ENCODE data around the gene CRNKL1. TPM values are rescaled to one million over a fixed set of nuclear protein-coding genes. Genes with fewer than 3 reads are reported as not detected.

CRNKL1 gene
- total RNA-seq, 2 experiments from 2014 or later = 23.2 to 25.1 TPM

DNA sequence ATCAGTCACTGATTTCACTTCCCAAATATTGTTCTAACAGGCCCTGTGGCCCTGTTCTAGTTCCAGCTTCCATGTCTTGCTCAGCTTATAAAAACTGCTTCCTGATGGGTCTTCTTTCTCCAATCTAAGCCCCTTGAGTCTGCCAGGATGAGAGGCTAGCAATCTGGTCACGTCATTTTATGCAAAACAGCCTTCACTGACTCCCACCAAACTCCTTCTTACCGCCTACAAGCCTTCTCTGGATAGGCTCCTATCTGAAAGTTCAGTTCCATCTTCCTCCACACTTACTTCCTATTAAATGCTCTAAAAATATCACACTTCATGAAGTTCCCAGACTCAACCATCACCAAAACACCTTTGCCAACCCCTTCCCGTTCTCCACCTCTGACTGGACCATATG is 15.5 kb downstream of the CRNKL1 start:
- Mint-ChIP-seq H3K27ac (peak overlapping the region; percentile 18), H3K4me3 (no peak overlapping the region), H3K9me3 (no peaks in the 10 kb centered on the region), H3K36me3 (peaks cover 22% of the 10 kb centered on the region), H3K27me3 (no peaks in the 10 kb centered on the region), H3K4me1 (no peaks in the 10 kb centered on the region)
- POLR2A ChIA-PET = no interaction called here
- DNase-seq = no peak
- no peak for ATAC-seq (ENCODE audit: low read depth)

DNA sequence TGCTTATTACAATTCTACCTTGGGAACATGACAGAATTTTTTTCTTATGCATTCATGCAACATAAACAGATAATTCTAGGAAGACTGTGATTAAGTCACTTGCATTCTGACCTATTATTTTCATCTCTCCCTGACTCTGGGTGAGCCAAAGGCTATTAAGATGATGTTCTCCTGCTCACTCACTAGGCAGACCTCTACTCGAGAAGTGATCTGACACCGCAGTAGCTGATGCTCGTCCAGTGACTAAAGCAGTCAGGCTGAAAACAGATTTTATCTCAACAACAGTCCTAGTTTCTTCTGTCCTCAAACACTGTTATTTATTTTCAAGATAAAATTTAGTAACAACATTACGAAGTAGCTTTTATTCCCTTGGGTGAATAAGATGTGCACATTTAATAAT is 17.8 kb downstream of the CRNKL1 start:
- Mint-ChIP-seq H3K27ac (no peak overlapping the region), H3K4me1 (peaks cover 5% of the 10 kb centered on the region), H3K4me3 (no peak overlapping the region), H3K36me3 (peaks cover 29% of the 10 kb centered on the region), H3K9me3 (no peaks in the 10 kb centered on the region), H3K27me3 (no peaks in the 10 kb centered on the region)
- ATAC-seq (ENCODE audit: low read depth) = no peak
- POLR2A ChIA-PET = no interaction called here
- no peak for DNase-seq

DNA sequence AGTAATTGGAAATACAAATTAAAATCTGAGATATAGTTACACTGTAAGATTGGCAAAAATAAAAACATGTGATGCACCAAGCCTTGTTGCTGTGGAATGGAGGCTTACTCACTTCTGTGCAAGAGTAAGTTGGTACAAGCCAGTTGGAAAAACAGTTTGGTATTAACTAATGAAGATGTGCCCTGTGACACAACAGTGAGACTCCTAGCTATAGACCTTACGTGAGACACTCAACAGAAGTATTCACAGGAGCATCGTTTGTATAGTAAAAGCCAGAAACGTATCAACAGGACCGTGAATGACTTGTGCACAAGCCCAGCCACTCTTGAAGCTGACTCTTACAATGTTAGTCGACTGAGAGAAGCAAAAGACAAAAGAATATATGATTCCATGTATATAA is 20.5 kb downstream of the CRNKL1 start:
- POLR2A ChIA-PET = interaction anchor here (1.4 kb wide), 1 partner anchor 11 kb away, joined by 3 read pairs; no protein-coding TSS in a partner anchor
- H3K9me3 Mint-ChIP-seq = no peaks in the 10 kb centered on the region
- peaks cover 5% of the 10 kb centered on the region for H3K4me1 Mint-ChIP-seq
- DNase-seq (no peak), ATAC-seq (ENCODE audit: low read depth) (no peak)
- no peak overlapping the region for H3K4me3 Mint-ChIP-seq
- H3K27ac Mint-ChIP-seq = no peak overlapping the region
- peaks cover 26% of the 10 kb centered on the region for H3K36me3 Mint-ChIP-seq
- H3K27me3 Mint-ChIP-seq = no peaks in the 10 kb centered on the region

DNA sequence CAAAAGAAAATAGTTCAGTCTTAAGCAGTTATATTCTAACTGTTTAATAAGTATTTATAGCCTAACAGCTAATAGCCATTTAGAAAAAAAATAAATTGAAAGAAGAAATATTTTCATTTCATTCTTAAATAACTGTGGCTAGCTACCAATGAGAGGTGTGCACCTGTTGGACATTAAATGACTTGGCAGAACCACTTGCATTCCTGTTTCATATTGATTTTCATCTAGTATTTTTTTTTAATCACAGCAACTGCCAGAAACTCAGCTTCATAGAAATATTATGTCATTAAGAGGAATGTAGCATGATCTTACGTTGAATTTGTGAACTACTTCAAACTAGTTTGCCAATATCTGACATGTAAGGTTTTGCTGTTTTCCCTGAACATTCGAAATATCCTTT is 25.0 kb downstream of the CRNKL1 start:
- POLR2A ChIA-PET = interaction anchor here (0.7 to 1.5 kb wide), 2 partner anchors 13 to 25 kb away, joined by 3 read pairs; partner anchors contain the start of genes CFAP61 and CRNKL1
- H3K4me1 Mint-ChIP-seq = peaks cover 20% of the 10 kb centered on the region
- H3K27me3 Mint-ChIP-seq = no peaks in the 10 kb centered on the region
- H3K27ac Mint-ChIP-seq = no peak overlapping the region
- H3K9me3 Mint-ChIP-seq = no peaks in the 10 kb centered on the region
- no peak overlapping the region for H3K4me3 Mint-ChIP-seq
- ATAC-seq (ENCODE audit: low read depth) = no peak
- DNase-seq = no peak
- peaks cover 18% of the 10 kb centered on the region for H3K36me3 Mint-ChIP-seq

DNA sequence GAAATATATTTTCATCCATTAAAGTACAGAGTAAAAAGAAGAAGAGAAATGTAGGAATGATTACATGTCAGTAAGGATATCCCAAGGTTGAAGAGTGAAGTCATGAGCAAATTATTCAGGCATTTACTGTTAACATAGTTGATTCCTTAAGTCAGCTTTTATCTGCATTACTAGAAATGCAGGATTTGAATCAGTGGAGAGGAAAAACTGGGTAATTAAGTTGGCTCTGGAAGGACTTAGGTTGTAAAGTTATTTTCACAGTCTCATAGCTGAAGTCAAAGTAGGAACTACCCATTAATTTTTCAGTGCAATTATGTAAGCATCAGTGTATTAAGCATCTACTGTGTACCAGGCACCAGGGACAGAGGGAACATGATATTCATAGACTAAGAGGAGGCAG is 27.3 kb downstream of the CRNKL1 start:
- peaks cover 10% of the 10 kb centered on the region for H3K36me3 Mint-ChIP-seq
- POLR2A ChIA-PET = interaction anchor here (1.0 kb wide), 1 partner anchor 26 kb away, joined by 4 read pairs; no protein-coding TSS in a partner anchor

DNA sequence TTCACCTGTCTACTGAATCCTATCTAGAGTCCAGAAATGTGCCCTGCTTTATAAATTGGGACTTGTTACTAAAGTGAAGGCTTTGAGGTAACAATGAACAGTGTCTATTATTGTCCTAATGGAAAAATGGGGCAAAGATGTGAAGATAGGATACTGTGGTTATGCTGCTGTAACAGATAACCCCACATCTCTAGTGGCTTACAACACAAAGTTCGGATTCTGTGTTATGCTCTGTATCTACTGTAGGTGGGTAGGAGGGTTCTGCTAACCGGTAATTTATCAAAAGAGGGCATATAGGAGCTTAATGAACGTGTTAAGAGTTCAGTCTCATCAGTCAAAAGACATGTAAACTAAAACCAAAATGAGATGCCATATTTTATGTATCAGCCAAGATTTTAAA is 28.9 kb downstream of the CRNKL1 start:
- Mint-ChIP-seq H3K4me3 (no peak overlapping the region), H3K9me3 (no peaks in the 10 kb centered on the region), H3K36me3 (peaks cover 11% of the 10 kb centered on the region), H3K4me1 (peaks cover 45% of the 10 kb centered on the region), H3K27me3 (no peaks in the 10 kb centered on the region), H3K27ac (no peak overlapping the region)
- DNase-seq (no peak), ATAC-seq (ENCODE audit: low read depth) (no peak)
- POLR2A ChIA-PET = no interaction called here

More for the DNA sequence above, 27.3 kb downstream of the CRNKL1 start:
- no peaks in the 10 kb centered on the region for H3K9me3 Mint-ChIP-seq
- H3K4me1 Mint-ChIP-seq = peaks cover 35% of the 10 kb centered on the region
- ATAC-seq (ENCODE audit: low read depth) (no peak), DNase-seq (no peak)
- no peak overlapping the region for H3K27ac Mint-ChIP-seq
- H3K27me3 Mint-ChIP-seq = no peaks in the 10 kb centered on the region
- H3K4me3 Mint-ChIP-seq = no peak overlapping the region

DNA sequence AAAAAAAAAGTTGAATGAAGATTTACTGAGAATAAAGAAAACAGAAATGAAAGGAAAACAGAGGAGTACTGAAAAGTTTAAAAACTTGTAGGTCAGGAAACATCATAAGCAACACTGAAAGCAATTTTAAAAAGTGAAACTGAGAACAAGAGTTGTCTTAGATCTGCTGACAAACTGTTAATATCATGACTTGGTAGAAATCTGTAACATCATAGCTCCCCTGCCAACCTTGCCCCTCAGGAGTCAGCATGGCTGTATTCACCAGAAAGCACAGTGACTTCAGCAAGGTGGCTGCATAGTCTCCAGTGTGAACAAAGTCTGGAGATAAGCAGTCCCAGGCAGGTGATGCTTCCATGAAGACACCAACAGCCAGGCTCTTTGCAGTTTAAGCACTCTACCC is 29.8 kb downstream of the CRNKL1 start:
- POLR2A ChIA-PET = no interaction called here
- Mint-ChIP-seq H3K27me3 (no peaks in the 10 kb centered on the region), H3K36me3 (peaks cover 11% of the 10 kb centered on the region), H3K9me3 (no peaks in the 10 kb centered on the region), H3K27ac (peak overlapping the region; percentile 72), H3K4me3 (peak overlapping the region; percentile 43), H3K4me1 (peaks cover 51% of the 10 kb centered on the region)
- peak; percentile 25 for ATAC-seq (ENCODE audit: low read depth)
- DNase-seq = no peak

DNA sequence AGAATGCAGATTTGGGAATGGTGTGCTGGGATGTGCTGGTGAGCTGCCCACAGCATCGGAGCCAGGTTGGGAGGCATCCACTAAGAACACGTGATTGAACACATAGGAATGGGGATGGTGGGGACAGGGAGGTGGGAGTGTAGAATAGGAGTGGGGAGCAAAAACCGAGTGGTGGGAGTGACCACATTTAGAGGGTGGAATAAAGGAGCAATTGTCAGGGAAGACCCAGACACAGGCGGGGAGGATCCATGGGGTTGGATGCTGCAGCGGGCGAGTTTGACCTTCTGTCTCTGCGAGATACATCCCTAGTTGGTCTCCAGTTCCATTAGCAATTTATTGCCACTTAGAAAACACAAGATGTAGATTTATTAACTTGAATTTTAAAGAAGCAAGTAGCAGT is 30.4 kb downstream of the CRNKL1 start:
- POLR2A ChIA-PET = no interaction called here
- Mint-ChIP-seq H3K4me3 (peak overlapping the region; percentile 40), H3K9me3 (no peaks in the 10 kb centered on the region), H3K4me1 (peaks cover 52% of the 10 kb centered on the region), H3K36me3 (peaks cover 11% of the 10 kb centered on the region), H3K27ac (peak overlapping the region; percentile 81), H3K27me3 (no peaks in the 10 kb centered on the region)
- ATAC-seq (ENCODE audit: low read depth) (no peak), DNase-seq (no peak)

DNA sequence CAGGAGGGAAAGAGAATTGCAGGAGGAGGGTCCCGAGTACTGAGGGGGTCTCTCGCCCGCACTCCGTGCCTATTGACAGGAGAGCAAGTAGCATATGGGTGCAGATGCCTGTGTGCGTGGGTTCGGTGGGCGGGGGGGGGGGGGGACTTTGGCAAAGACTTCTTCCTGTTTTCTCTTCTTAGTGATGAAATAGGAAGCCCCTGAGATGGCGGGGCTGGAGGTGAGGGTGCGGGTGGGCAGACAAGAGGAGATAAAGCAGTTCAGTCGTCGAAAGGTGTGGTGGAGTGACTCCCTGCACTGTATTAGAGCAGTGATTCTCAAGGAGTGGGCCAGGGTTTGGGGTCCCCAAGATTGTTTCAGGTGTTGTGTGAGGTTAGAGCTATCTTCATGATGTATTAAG is 31.4 kb downstream of the CRNKL1 start:
- POLR2A ChIA-PET = interaction anchor here (1.4 kb wide), 1 partner anchor 10 kb away, joined by 3 read pairs; no protein-coding TSS in a partner anchor
- Mint-ChIP-seq H3K4me3 (peak overlapping the region; percentile 76), H3K27me3 (no peaks in the 10 kb centered on the region), H3K9me3 (no peaks in the 10 kb centered on the region), H3K4me1 (peaks cover 56% of the 10 kb centered on the region), H3K27ac (peak overlapping the region; percentile 88), H3K36me3 (peaks cover 11% of the 10 kb centered on the region)
- DNase-seq (no peak), ATAC-seq (ENCODE audit: low read depth) (no peak)

DNA sequence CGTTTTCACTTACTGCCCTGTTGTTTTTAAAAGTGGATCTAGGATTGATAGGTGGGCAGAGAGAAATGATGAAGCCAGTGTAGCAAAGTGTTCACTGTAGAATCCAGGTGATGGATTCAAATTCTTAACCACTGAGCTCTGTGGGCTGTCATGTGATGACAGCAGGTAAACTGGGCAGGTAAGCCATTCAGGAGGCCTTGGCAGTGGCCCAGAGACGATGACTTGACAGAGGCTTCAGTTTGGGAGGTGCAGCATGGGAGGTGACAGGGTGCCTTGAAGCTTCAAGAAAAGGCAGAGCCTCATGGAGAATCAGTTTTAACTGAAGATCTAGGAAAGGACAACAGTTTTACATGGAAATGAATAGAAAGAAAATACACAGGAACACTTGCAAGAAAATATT is 33.1 kb downstream of the CRNKL1 start:
- Mint-ChIP-seq H3K4me3 (peak overlapping the region; percentile 45), H3K27me3 (no peaks in the 10 kb centered on the region), H3K9me3 (no peaks in the 10 kb centered on the region), H3K27ac (peak overlapping the region; percentile 9), H3K36me3 (peaks cover 9% of the 10 kb centered on the region), H3K4me1 (peaks cover 53% of the 10 kb centered on the region)
- ATAC-seq (ENCODE audit: low read depth) (no peak), DNase-seq (no peak)
- POLR2A ChIA-PET = no interaction called here

DNA sequence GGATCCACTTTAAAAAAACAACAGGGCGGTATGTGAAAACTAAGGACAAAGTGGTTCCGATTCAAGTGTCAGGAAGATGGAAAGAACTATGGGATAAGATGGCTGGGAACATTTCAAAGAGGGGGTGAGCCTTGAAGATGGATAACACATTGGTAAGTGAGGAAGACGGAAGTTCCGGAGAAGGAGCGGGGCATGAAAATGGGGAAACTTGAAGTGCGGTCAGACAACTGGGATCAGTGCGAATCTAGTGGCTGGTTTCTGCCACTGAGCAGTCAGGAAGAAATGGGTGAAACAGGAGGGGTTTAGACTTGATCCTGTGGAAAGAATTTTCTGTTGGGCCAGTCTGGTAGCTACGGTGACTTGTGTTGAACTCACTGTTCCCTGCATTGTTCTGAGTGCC is 33.9 kb downstream of the CRNKL1 start:
- H3K27me3 Mint-ChIP-seq = no peaks in the 10 kb centered on the region

DNA sequence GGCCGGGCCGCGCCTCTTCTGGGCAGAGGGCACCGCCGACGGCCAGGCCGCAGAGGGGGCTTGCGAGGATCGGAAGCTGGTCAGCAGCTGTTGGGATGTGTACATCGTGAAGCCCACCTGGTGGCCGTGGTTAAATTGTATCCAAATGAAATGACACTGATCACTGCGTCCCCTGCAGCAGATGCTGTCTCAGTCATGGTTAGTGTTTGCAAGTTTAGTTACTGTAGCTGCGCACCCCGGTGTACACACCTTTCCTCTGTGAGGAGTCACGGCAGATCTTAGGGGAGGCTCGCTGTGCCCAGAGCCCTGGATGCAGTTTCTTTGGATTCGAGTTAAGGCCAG is 34.5 kb downstream of the CRNKL1 start:
- peaks cover 49% of the 10 kb centered on the region for H3K4me1 Mint-ChIP-seq
- DNase-seq (no peak), ATAC-seq (ENCODE audit: low read depth) (peak; percentile 23)
- no peaks in the 10 kb centered on the region for H3K9me3 Mint-ChIP-seq
- H3K27ac Mint-ChIP-seq = peak overlapping the region; percentile 82
- H3K4me3 Mint-ChIP-seq = peak overlapping the region; percentile 90
- POLR2A ChIA-PET = interaction anchor here (0.7 to 2.4 kb wide), 3 partner anchors 11 to 34 kb away, joined by 3 to 37 read pairs (median 3); partner anchors contain the start of genes CFAP61 and CRNKL1
- peaks cover 6% of the 10 kb centered on the region for H3K36me3 Mint-ChIP-seq
- no peaks in the 10 kb centered on the region for H3K27me3 Mint-ChIP-seq

More for the DNA sequence above, 33.9 kb downstream of the CRNKL1 start:
- no peak for ATAC-seq (ENCODE audit: low read depth)
- Mint-ChIP-seq H3K4me3 (peak overlapping the region; percentile 90), H3K9me3 (no peaks in the 10 kb centered on the region), H3K27ac (peak overlapping the region; percentile 65), H3K36me3 (peaks cover 6% of the 10 kb centered on the region), H3K4me1 (peaks cover 49% of the 10 kb centered on the region)
- POLR2A ChIA-PET = interaction anchor here (2.4 kb wide), 1 partner anchor 34 kb away, joined by 37 read pairs; the partner anchor contains the start of genes CFAP61 and CRNKL1
- no peak for DNase-seq

DNA sequence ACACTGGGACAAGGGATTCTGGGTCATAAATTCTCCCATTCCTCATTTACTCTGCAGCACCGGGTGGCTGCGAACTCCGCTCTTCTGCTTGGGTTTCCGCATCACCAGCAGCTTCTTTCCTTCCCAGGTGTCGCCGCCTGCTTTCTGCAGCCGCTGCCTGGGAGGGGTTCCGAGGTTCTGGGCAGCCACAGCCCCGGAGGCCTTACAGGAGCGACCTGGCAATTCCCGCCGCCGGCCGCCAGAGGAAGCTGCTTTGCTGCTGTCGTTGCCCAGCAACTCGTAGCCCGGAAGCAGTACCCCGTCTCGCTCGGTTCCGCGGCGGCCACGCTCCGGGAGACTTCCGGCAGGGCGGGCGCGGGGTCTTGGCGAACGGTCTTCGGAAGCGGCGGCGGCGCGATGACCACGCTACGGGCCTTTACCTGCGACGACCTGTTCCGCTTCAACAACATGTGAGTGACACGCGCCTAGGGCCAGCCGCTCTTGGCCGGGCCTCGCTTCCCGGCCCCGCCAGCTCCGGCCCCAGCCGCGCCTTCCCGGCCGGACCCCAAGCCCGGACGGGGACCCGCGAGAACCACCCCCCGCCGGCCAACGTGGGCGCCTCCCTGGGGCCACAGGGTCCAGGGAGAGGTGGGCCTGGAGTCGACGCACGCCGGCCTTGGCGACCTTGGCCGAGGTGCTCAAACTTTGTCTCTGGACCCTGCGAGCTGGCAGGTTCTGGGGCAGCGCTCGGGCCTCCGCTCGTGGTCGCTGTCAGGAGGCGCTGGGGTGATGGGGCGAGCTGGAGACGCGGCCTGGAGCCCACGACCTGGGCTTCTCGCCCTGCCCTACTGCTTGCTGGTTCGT is 35.0 kb downstream of the CRNKL1 start, which contains the start of gene NAA20:
Gene NAA20 (plus strand): TSS at position 362 of the 843 bp plus-strand sequence. CDS start 35 bp downstream, at position 397.
- POLR2A ChIA-PET = interaction anchor here (0.7 to 2.4 kb wide), 6 partner anchors 10 to 695 kb away, joined by 3 to 37 read pairs (median 3); partner anchors contain the start of genes CFAP61, CRNKL1 and RALGAPA2
- no peaks in the 10 kb centered on the region for H3K9me3 Mint-ChIP-seq
- peak within 1 kb of the TSS; percentile 86 for H3K27ac Mint-ChIP-seq
- peak within 1 kb of the TSS; percentile 90 for H3K4me3 Mint-ChIP-seq
- H3K4me1 Mint-ChIP-seq = peaks cover 45% of the 10 kb centered on the region
- no peaks in the 10 kb centered on the region for H3K27me3 Mint-ChIP-seq
- ATAC-seq (ENCODE audit: low read depth) (peak; percentile 94), DNase-seq (peak; percentile 91)
- peaks cover 6% of the 10 kb centered on the region for H3K36me3 Mint-ChIP-seq

DNA sequence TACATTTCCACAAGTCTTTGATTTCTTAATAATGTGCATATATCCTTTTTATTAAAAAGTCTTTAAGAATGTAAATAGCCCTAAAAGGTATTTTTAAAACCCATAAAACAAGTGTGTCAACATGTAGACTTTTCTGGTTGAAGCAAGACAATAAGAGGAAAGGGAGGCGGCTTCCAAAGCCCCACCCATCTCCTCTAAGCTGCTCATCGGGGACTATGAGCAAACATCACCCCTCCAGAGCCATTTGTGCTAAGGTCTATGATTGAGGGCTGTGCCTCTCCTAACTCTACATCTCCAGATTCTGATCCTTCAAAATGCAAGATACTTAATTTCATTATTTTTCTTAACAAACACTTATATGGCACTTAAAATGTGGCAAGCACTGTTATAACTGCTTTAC is 37.6 kb downstream of the CRNKL1 start:
- no peaks in the 10 kb centered on the region for H3K9me3 Mint-ChIP-seq
- POLR2A ChIA-PET = interaction anchor here (0.5 kb wide), 1 partner anchor 13 kb away, joined by 3 read pairs; no protein-coding TSS in a partner anchor
- DNase-seq (no peak), ATAC-seq (ENCODE audit: low read depth) (no peak)
- no peaks in the 10 kb centered on the region for H3K27me3 Mint-ChIP-seq
- H3K27ac Mint-ChIP-seq = no peak overlapping the region
- H3K36me3 Mint-ChIP-seq = peaks cover 6% of the 10 kb centered on the region
- peaks cover 25% of the 10 kb centered on the region for H3K4me1 Mint-ChIP-seq
- no peak overlapping the region for H3K4me3 Mint-ChIP-seq

Measured in activated naive CD8-positive, alpha-beta T cell treated with anti-CD3 and anti-CD28 coated beads, Interleukin-2, amount 10 ng/mL, durations not matched to agents 7 days and 5 days (primary cell).